Psoas muscle (tissue), 8 donors: ENCODE measurements around the gene KHDC4. TPM values are rescaled to one million over a fixed set of nuclear protein-coding genes. Genes with fewer than 3 reads are reported as not detected.
"Not testable (repeated sequence)": the region's sequence is repeated elsewhere in the genome, so short reads cannot be mapped to it uniquely, and the experiment has no call there.

Experiments used
- ATAC-seq, 4 donors: fragments of 200-7000 bp; cut with Tn5 transposase; one replicate each; pipeline ENCODE4 v1.9.1; 2020; ENCODE audit warnings: moderate library complexity in 3 of 4, mild to moderate bottlenecking in 2 of 4
- DNase-seq, 2 donors: peaks; one replicate each; pipeline ENCODE4 v3.0.0-alpha.2; 2020
- H3K27ac ChIP-seq: fragments of 200-600 bp; one replicate; pipeline ENCODE4 v1.8.0; 2022
- H3K27me3 ChIP-seq, 3 donors: fragments of 200-600 bp in 1 of 3; one replicate each; pipeline versions ENCODE4 v1.6.1 to v1.8.0; 2013 to 2022; ENCODE audit warnings: low read length in 2 of 3, mild to moderate bottlenecking in 2 of 3, moderate library complexity in 1 of 3; ENCODE audit not compliant: insufficient read depth in 3 of 3
- H3K36me3 ChIP-seq, 2 donors: fragments of 200-600 bp in 1 of 2; one replicate each; pipeline versions ENCODE4 v1.6.1 to v1.8.0; 2013 to 2022; ENCODE audit warnings: low read depth in 1 of 2, mild to moderate bottlenecking in 1 of 2, moderate library complexity in 1 of 2; ENCODE audit not compliant: insufficient read depth in 1 of 2
- H3K4me1 ChIP-seq: fragments of 200-600 bp; one replicate; pipeline ENCODE4 v1.8.0; 2022
- H3K4me3 ChIP-seq: fragments of 200-600 bp; one replicate; pipeline ENCODE4 v1.8.0; 2022; ENCODE audit warnings: mild to moderate bottlenecking
- H3K9me3 ChIP-seq: fragments of 200-600 bp; one replicate; pipeline ENCODE4 v1.8.0; 2022
- WGBS, 3 donors: extraction: QIAGEN DNeasy Blood & Tissue Kit; methylation state at CpG; one replicate each; pipeline versions ENCODE4 v1.1.6 to v1.1.7; 2013; 5-methylcytosine and 5-hydroxymethylcytosine counted together
- intact Hi-C, 2 donors: fragments of 100-400 bp; cut with DNase I; formaldehyde crosslinking; loops; one replicate each; pipeline versions ENCODE4 v1.11.0 to v1.14.2; 2022
- polyA plus RNA-seq, 3 donors: library from polyadenylated mRNA; stranded (reverse); fragments of 200-250 nt; gene quantifications; one replicate each; pipeline ENCODE4 v1.2.3, GENCODE V29; 2013
- total RNA-seq, 4 donors: library from RNA; stranded (reverse); fragmentation: NEBNext Ultra II Directional in 2 of 4; extraction: Animal tissue kit (Norgen Biotek cat#: 25700) in 2 of 4; gene quantifications; one replicate each; pipeline versions ENCODE4 v1.2.1 to v1.2.4, GENCODE V29; 2021 to 2023
- TF ChIP-seq, protein P1 (sequence below): fragments of 200-600 bp; IDR thresholded peaks from one replicate; pipeline ENCODE4 v1.8.0; 2022; ENCODE audit warnings: antibody characterized with exemption
- donor health status: healthy with polysubstance abuse.
- donor health status: DM: no; HTN: no; CAD: no; lungs with moderate emphysema.
- donor health status: Bipolar disorder and iron deficiency.
- donor health status: healthy.
- donor health status: DM: yes; HTN: yes; CAD: no.
- donor health status: DM: no; HTN: no; CAD: no.
- donor health status: DM: no; HTN: no; CAD: no.
- donor health status: DM: yes; HTN: yes; CAD: no.

Gene KHDC4
- total and polyA plus RNA-seq, 7 donors = 11.0 to 33.1 (median 20.7) TPM

DNA sequence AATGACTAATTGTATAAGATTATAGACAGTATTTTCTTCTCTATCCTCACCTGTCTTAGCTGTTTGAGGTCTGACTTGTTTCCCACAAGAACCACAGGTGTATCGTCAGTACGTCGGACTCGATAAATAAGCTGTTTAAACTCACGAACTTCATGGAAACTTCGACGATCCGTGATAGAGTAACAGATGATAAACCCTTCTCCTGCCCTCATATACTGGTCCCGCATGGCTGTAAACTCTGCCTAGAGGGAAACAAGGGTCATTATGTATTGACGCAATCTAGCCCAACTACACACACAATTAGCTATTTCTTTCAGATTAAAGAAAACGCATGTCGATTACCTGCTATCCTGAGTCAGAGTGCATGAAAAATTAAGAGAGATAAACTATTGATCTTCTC is 30.0 kb downstream of the KHDC4 start:
- H3K4me3 ChIP-seq = no peak overlapping the region
- intact Hi-C loops = no loop called here
- DNase-seq (no peak), ATAC-seq (no peak)
- TF ChIP-seq, protein P1, sequence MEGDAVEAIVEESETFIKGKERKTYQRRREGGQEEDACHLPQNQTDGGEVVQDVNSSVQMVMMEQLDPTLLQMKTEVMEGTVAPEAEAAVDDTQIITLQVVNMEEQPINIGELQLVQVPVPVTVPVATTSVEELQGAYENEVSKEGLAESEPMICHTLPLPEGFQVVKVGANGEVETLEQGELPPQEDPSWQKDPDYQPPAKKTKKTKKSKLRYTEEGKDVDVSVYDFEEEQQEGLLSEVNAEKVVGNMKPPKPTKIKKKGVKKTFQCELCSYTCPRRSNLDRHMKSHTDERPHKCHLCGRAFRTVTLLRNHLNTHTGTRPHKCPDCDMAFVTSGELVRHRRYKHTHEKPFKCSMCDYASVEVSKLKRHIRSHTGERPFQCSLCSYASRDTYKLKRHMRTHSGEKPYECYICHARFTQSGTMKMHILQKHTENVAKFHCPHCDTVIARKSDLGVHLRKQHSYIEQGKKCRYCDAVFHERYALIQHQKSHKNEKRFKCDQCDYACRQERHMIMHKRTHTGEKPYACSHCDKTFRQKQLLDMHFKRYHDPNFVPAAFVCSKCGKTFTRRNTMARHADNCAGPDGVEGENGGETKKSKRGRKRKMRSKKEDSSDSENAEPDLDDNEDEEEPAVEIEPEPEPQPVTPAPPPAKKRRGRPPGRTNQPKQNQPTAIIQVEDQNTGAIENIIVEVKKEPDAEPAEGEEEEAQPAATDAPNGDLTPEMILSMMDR = no peak
- no peaks in the 10 kb centered on the region for H3K9me3 ChIP-seq
- H3K27ac ChIP-seq = no peak overlapping the region
- 94 to 95% (median 94%) methylated on average over 12 of the region's 12 CpGs for WGBS, 3 donors
- H3K4me1 ChIP-seq = no peaks in the 10 kb centered on the region
- no peaks in the 10 kb centered on the region for H3K27me3 ChIP-seq
- H3K36me3 ChIP-seq = peaks cover 6 to 100% of the 10 kb centered on the region in 2 donors

DNA sequence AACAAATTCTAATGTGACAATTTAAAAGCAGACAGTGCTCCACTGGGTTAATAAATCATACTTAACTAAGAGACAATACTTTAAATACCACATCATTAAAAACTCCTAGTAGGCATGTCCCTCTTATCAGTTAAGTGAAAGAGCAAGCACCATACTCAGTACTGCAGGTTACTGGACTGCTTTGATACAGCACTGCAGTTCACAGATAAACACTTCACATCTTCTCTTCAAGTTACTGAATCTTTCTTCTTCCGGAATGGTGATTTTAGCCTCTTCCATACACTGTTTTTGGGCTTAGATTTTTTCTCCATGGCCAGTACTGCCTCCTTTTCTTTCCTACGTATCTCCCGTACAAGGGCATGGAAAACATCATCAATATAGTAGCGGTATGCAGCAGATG is 34.1 kb downstream of the KHDC4 start:
- Histone ChIP-seq H3K36me3 (peaks cover 6 to 96% of the 10 kb centered on the region in 2 donors), H3K4me3 (no peak overlapping the region), H3K9me3 (no peaks in the 10 kb centered on the region), H3K27ac (no peak overlapping the region), H3K27me3 (no peaks in the 10 kb centered on the region), H3K4me1 (no peaks in the 10 kb centered on the region)
- intact Hi-C loops = no loop called here
- 81 to 92% (median 84%) methylated on average over 4 of the region's 4 CpGs for WGBS, 3 donors
- no peak for DNase-seq
- ATAC-seq = no peak
- TF ChIP-seq, protein P1 = no peak

DNA sequence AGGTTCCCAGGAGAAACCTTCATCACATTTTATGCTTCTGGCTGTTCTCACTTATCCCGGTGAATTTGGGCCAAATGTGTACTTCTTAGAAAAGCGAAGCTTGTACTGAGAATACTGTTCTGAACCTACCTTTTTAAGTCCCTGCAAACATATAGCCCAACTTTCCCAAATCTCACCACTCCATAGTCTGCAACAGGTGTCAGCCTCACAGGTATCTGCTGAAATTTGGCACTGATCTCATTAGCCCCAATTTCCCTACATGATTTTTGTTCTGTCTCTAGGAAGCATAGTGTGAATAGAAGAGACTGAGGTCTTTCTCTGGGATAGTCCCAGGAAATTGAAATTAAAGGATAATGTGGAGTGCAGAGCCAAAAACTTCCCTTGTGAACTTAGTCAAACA is 34.5 kb downstream of the KHDC4 start:
- intact Hi-C loops = loop anchor here in 1 of 2 donors (10.0 kb wide), 1 partner anchor 545 kb away; no protein-coding TSS in a partner anchor
- H3K27ac ChIP-seq = no peak overlapping the region
- DNase-seq (no peak), ATAC-seq (no peak)
- H3K9me3 ChIP-seq = no peaks in the 10 kb centered on the region
- H3K4me3 ChIP-seq = no peak overlapping the region
- 89 to 91% (median 90%) methylated on average over 2 of the region's 2 CpGs for WGBS, 3 donors
- TF ChIP-seq, protein P1 = no peak
- no peaks in the 10 kb centered on the region for H3K27me3 ChIP-seq
- no peaks in the 10 kb centered on the region for H3K4me1 ChIP-seq
- peaks cover 4 to 91% of the 10 kb centered on the region in 2 donors for H3K36me3 ChIP-seq

DNA sequence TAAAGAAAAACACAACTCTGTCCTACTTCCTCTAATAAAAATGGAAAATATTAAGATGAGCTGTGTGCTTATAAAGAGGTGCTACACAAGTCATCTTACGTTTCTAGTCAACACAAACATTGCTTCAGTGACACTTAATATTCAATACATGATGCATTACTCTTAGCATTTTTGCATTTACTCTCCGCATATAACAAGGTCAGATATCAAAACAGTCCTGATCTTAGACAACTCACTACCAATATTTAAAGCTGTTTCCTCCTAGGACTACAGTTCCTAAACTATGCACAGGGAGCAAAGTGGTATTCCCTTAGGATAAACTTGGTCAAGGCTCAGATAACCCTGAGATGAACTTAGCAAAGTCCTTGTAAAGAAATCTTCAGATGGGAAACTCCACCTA is 35.3 kb downstream of the KHDC4 start:
- H3K36me3 ChIP-seq = peaks cover 0 to 83% of the 10 kb centered on the region in 2 donors
- H3K9me3 ChIP-seq = no peaks in the 10 kb centered on the region
- H3K27ac ChIP-seq = no peak overlapping the region
- TF ChIP-seq, protein P1 = no peak
- peaks cover 2% of the 10 kb centered on the region for H3K4me1 ChIP-seq
- ATAC-seq = no peak
- H3K4me3 ChIP-seq = no peak overlapping the region
- no peak for DNase-seq
- whole genome bisulfite sequencing, 3 donors = 79 to 84% (median 81%) methylated on average over 2 of the region's 2 CpGs
- intact Hi-C loops = loop anchor here in 1 of 2 donors (10.0 kb wide), 1 partner anchor 544 kb away; no protein-coding TSS in a partner anchor
- no peaks in the 10 kb centered on the region for H3K27me3 ChIP-seq

DNA sequence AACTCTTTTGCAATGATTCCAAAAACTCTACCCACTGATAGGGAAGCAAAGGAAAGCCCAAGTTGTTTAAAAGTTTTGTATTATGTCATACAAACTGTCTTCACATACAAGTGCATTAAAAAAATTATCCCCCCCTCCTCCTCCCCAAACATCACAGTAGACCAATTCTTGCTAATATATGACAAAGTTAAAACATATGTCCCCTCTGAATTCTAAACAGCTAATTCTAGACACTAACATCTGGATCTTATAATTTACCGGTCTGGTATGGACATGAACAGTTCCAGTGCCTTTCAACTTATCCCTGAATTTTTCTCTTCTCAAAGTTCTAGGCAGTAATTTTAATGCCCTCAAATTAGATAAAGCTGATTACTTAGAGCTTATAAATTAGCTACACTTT is 36.5 kb downstream of the KHDC4 start:
- TF ChIP-seq, protein P1 = no peak
- Histone ChIP-seq H3K36me3 (peaks cover 0 to 72% of the 10 kb centered on the region in 2 donors), H3K9me3 (no peaks in the 10 kb centered on the region), H3K27ac (no peak overlapping the region), H3K4me1 (peaks cover 10% of the 10 kb centered on the region), H3K27me3 (no peaks in the 10 kb centered on the region), H3K4me3 (no peak overlapping the region)
- ATAC-seq = no peak
- 77 to 92% (median 87%) methylated on average over 1 of the region's 1 CpG for WGBS, 3 donors
- DNase-seq = no peak
- intact Hi-C loops = loop anchor here in 1 of 2 donors (10.0 kb wide), 1 partner anchor 543 kb away; no protein-coding TSS in a partner anchor

DNA sequence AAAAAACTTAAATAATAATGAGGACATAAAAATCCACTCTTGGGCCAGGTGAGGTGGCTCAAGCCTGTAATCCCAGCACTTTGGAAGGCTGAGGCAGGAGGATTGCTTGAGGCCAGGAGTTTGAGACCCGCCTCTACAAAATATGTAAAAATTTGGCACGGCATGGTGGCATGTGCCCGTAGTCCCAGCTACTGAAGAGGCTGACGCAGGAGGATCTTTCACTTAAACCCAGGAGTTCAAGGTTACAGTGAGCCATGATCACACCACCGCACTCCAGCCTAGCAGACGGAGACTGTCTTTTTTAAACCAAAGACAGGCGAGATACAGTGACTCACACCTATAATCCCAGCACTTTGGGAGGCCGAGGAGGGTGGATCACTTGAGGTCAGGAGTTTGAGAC is 37.7 kb downstream of the KHDC4 start:
- not testable (repeated sequence) for ATAC-seq, DNase-seq, H3K27me3 ChIP-seq, H3K9me3 ChIP-seq, H3K27ac ChIP-seq, H3K4me3 ChIP-seq
- intact Hi-C loops = loop anchor here in 1 of 2 donors (10.0 kb wide), 1 partner anchor 542 kb away; no protein-coding TSS in a partner anchor
- H3K4me1 ChIP-seq = peaks cover 10% of the 10 kb centered on the region
- 92 to 96% (median 93%) methylated on average over 8 of the region's 8 CpGs for WGBS, 3 donors
- H3K36me3 ChIP-seq = peaks cover 0 to 59% of the 10 kb centered on the region in 2 donors

DNA sequence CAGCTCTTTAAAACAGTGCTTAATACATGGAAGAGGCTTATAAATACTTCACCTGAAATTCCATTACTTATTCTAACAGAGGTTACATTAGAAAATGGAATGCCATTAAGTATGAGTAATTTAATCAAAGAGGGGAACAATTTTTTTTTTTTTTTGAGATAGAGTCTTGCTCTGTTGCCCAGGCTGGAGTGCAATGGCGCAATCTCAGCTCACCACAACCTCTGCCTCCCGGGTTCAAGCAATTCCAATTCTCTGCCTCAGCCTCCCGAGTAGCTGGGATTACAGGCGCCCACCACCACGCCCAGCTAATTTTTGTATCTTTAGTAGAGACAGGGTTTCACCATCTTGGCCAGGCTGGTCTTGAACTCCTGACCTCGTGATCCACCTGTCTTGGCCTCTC is 38.6 kb downstream of the KHDC4 start:
- ATAC-seq, H3K9me3 ChIP-seq, DNase-seq, H3K27me3 ChIP-seq, H3K27ac ChIP-seq, H3K4me3 ChIP-seq: not testable (repeated sequence)
- Histone ChIP-seq H3K36me3 (peaks cover 0 to 50% of the 10 kb centered on the region in 2 donors), H3K4me1 (peaks cover 10% of the 10 kb centered on the region)
- intact Hi-C loops = loop anchor here in 1 of 2 donors (10.0 kb wide), 1 partner anchor 541 kb away; no protein-coding TSS in a partner anchor
- WGBS, 3 donors = 93 to 99% (median 93%) methylated on average over 6 of the region's 6 CpGs
